Measurements from ENCODE around the gene SRRM3.
"Not testable (repeated sequence)": the region's sequence is repeated elsewhere in the genome, so short reads cannot be mapped to it uniquely, and the experiment has no call there.

SRRM3 gene

GRCh38 chr7:76189276-76189675 is 12.4 kb upstream of the SRRM3 start:
- no peak overlapping the region for H3K4me3 ChIP-seq (ENCODE audit: low read depth, low read length)

DNA sequence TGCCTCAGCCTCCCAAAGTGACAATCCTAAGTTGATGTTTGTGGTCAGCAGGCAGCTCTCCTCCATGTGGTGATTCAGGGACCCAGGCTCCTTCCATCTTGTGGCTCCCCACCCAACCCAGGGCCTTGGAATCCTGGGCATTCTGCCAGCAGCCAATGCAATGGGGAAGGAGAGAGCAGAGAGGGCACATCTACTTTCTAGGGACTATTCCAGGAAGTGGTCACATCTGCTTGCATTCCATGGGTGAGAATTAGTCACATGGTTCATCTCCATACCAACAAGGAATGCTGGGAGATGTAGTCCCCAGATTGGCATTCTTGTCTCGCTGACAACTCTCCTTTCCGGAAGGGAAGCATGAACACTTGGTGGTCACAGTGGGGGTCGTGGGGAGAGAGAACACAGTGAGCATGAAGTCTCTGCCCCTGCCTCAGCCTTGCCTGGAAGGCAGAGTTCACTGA is 9.9 kb upstream of the SRRM3 start:
- no peak overlapping the region for H3K4me3 ChIP-seq (ENCODE audit: low read depth, low read length)

GRCh38 chr7:76193466-76193865 is 8.2 kb upstream of the SRRM3 start:
- H3K4me3 ChIP-seq (ENCODE audit: low read depth, low read length), result no peak overlapping the region

DNA sequence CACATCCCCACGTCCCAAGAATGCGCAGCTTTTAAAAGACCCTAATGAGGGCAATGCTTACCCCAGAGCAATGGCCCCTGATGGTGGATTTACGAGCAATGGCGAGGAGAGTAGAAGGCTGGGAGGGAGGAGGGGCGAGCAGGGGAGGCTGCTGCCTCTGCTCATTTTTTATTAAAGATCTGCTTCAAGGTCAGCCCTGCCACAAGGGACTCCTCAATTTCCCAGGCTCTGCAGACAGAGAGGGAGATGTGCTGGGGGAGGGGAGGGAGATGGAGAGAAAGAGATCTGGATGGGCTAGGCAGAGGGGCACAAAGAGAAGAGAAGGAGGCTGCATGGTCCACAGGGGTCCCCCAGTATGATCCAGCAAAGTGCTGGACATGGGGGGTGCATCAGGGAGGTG is 7.8 kb upstream of the SRRM3 start:
- H3K4me3 ChIP-seq (ENCODE audit: low read depth, low read length), result no peak overlapping the region

DNA sequence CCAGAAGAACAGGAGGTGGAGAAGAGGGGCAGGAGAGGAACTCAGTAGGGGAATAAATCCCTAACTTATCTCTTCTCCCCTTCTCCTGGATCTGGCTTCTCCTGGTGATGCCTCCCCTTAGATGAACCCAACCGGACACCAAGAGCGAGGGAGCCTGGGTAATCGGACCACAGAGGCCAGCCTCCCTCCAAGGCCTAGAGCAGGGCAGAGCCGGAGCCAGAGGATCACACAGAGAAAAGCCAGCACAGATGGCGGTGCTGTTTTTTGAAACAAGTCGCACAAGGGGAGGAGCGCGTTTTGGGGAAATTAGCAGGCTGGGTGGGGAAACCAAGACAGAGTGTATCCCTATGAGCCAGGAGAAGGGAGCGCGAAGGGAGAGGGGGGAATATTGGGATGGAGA is 4.9 kb upstream of the SRRM3 start:
- no peak overlapping the region for H3K4me3 ChIP-seq (ENCODE audit: low read depth, low read length)

DNA sequence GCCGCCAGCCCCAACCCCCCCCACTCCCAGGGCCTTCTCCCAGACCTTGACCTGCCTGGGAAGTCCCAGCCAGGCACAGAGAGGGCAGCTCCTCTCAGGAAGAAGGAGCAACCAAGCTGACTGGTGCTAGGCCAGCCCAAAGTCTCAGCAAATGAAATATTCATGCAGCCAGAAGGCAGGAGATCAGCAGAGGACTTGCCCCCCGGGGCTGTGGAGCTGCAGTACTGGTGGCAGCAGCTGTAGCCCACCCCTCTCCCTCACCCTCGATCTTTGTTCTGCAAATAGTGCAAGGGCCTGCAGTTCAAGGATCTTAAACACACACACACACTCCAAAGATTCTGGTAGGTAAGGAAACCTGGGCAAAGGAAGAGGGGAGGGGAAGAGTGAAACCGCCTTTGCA is 3.5 kb upstream of the SRRM3 start:
- H3K4me3 ChIP-seq (ENCODE audit: low read depth, low read length), result no peak overlapping the region

DNA sequence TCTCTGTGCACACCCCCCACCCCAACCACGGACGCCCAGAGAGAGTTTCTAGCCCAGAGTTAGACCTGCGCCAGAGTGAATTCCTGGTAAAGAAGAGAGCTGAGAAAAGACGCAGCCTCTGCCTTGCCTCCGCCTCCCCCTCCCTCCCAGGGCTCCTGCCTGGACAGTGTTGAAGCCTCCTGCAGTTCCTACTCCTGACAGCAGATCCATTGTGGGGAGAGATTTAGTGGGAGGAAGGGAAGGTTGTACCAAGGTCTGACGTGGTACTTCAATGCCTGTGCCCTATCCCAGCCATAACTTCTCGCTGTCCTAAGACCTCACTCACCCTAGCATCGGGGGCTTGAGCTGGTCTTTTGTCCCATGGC is 952 bp downstream of the SRRM3 start:
- no peak overlapping the region for H3K4me3 ChIP-seq (ENCODE audit: low read depth, low read length)

DNA sequence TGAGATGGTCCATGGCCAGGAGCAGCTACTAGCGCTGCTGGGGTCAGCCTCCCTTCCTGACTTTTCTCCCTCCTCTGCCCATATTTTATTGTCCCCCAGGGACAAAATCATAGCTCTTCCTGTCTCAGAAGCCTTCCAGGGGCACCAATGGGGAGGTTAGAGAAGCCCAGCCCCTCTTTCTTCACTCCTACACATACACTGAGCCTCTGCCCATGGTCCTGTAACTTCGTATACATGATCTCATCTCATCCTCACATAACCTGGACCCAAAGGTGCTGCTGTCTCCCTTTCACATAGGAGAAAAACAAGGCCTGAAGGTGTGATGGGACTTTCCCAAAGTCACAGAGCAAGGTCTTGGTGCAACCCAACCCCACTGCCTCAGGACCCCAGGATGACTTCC is 2.5 kb downstream of the SRRM3 start:
- no peak overlapping the region for H3K4me3 ChIP-seq (ENCODE audit: low read depth, low read length)

GRCh38 chr7:76206633-76207032 is 4.9 kb downstream of the SRRM3 start:
- no peak overlapping the region for H3K4me3 ChIP-seq (ENCODE audit: low read depth, low read length)

DNA sequence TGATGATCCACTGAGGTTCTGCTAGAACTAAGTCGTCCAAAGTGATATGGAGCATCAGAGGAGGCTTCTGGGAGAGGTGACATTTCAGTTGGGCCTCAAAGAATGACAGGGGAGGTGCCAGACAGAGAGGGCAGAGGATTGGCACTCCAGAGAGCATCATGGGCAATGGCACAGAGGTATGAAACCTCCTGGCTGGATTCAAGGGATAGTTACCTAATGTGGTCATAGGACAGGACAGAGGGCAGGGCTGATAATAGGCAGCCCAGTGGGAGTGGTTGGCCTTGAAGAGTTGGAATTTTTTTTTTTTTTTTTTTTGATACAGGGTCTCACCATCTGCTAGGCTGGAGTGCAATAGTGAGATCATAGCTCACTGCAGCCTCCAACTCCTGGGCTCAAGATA is 7.6 kb downstream of the SRRM3 start:
- no peak overlapping the region for H3K4me3 ChIP-seq (ENCODE audit: low read depth, low read length)

- H3K4me3 ChIP-seq (ENCODE audit: low read depth, low read length), result no peak overlapping the region
These were observed 9.5 kb downstream of the SRRM3 start for GRCh38 chr7:76211216-76211615.

DNA sequence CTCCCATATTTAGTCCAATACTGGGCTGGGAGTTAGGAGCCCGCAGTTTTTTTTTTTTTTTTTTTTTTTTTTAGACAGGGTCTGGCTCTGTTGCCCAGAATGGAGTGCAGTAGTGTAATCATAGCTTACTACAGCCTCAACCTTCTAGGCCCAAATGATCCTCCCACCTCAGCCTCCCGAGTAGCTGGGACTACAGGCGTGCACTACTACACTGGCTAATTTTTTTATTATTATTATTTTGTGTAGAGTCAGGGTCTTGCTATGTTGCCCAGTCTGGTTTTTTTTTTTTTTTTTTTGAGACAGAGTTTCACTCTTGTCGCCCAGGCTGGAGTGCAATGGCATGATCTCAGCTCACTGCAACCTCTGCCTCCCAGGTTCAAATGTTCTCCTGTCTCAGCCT is 13.7 kb downstream of the SRRM3 start:
- H3K4me3 ChIP-seq (ENCODE audit: low read depth, low read length), result not testable (repeated sequence)

- no peak overlapping the region for H3K4me3 ChIP-seq (ENCODE audit: low read depth, low read length)
These were observed 14.8 kb downstream of the SRRM3 start for GRCh38 chr7:76216381-76217082.

DNA sequence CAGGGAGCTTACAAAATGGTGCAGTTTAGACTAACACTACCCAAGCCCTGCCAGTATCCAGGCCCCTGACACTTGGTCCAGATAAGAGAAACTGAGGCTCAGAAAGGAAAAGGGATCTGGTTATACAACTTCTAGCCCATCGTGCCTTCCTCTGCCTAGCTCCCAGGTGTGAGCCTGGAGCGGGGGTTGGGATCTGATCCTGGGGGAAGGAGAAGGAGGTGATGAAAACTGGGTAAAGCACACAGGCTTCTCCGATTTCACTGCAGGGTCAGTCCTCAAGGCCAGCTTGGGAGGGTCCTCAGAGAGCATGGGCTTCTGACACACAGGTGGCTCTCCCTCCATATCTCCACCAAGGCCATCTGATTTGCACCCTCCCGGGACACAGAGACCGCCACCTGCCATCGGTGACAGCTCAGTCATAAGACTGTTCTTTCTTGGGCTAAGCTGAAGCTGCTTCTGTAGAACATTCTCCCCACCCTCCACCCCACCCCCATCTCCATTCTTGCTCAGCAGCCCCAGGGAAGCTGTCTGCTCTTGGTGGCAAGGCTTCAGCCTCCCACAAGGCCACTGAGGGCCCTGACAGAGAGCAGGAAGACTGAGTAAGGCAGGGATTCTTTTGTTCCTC is 16.4 kb downstream of the SRRM3 start:
- no peak overlapping the region for H3K4me3 ChIP-seq (ENCODE audit: low read depth, low read length)

- no peak overlapping the region for H3K4me3 ChIP-seq (ENCODE audit: low read depth, low read length)
These were observed 18.7 kb downstream of the SRRM3 start for GRCh38 chr7:76220185-76221057.

- no peak overlapping the region for H3K4me3 ChIP-seq (ENCODE audit: low read depth, low read length)
These were observed 20.6 kb downstream of the SRRM3 start for GRCh38 chr7:76222333-76222732.

GRCh38 chr7:76222839-76223238 is 21.1 kb downstream of the SRRM3 start:
- H3K4me3 ChIP-seq (ENCODE audit: low read depth, low read length), result no peak overlapping the region

DNA sequence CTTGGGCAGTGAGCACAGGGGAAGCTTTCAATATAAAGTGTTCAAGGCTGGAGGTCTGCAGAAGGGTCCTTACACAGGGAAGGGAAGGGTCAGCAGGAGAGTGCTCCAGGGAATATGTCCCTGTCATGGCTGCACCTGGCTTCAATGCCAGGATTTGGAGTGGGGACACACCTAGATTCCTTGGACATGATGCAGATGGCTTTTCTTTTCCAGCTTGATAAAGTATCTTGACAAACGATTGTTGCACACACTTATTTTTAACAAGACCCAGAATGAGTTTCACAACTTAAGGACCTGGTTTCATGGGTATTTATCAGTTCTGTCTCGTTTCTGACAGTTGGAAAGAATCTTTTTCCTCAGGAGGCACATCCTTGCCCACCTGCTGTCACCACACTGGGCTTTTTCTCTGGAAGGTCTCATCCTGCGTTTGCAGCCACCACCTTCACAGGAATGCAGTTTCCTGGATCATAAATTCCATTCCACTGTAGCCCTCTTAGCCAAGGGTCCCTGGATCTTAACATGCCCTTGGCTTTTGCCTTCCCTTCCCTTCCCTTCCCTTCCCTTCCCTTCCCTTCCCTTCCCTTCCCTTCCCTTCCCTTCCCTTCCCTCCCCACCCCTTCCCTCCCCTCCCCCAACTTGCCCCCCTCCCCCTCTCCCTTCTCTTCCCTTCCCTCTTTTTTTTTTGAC is 21.7 kb downstream of the SRRM3 start:
- H3K4me3 ChIP-seq (ENCODE audit: low read depth, low read length), result no peak overlapping the region

GRCh38 chr7:76224695-76225094 is 23.0 kb downstream of the SRRM3 start:
- H3K4me3 ChIP-seq (ENCODE audit: low read depth, low read length), result no peak overlapping the region

DNA sequence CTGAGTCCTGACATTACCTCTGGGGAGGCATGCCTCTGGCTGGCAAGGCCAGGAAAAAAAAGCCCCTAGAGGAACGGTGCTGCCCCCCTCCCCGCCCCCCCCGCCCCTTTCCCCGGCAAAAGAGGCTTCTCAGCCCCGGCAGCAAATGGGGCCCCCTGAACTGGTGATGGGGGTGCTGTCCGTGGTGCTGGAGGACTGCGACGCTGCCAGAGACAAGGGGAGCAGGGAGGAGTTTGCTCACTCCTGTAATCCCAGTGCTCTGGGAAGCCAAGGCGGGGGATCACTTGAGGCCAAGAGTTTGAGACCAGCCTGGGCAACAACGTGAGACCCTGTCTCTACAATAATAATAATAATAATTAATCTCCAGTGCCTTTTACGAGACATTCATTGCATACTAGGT is 23.7 kb downstream of the SRRM3 start:
- no peak overlapping the region for H3K4me3 ChIP-seq (ENCODE audit: low read depth, low read length)

DNA sequence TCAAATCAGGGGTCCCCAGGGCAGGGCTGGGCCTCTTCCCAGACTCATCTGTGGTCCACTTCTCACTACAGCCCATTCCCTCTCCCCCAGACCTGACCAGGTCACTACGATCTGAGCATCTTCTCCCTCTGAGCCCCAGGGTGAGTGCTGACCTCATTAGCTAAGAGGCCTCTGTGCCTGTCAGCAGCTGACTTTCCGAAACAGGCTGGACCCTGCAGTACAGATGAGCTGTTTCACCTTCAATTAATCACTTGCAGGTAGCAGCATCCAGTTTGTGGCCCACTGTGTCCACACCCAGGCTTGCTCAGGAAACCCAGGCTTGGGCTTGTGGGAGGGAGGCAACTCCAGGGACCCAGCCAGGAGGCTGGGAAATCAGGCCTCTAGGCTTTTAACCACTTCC is 24.3 kb downstream of the SRRM3 start:
- no peak overlapping the region for H3K4me3 ChIP-seq (ENCODE audit: low read depth, low read length)

All from iPS-11a (cell line).